ENCODE data around the gene COL21A1.

The COL21A1 gene

DNA sequence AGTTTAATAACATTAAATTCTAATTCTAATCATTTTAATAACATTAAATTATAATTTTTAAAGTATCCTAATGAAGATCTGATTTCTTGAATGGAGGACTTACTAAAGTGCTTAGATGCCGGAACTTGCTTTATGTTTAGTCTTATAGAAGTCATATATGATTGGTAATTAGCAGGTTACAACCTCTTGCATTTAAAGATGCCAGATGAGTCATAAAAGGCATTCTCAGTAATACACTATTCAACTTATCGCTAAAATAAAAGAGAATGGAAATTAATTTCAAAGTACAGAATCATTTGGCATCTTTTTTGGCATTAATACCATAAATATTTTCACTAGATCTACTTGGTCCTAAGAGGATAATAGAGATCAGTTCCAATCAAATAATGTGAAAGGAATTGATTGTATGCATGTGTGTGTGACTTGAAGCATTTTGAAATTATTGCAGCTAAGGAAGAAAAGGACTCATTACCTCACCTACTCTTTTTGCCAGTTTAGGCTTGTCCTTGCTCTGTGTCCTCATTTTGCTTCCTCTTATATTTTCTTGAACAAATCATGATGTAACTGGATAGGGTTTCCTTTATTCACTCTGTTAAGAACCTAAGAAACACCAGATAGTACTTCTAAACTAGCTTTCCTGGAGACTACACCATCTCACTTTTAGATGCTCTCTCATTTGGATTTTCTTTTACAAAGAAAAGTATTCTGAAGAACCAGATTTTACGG is 2.7 kb downstream of the COL21A1 start:
- DNase-seq: no peak

- no peak for DNase-seq
Measured at GRCh38 chr6:56244089-56244488, 3.3 kb downstream of the COL21A1 start.

DNA sequence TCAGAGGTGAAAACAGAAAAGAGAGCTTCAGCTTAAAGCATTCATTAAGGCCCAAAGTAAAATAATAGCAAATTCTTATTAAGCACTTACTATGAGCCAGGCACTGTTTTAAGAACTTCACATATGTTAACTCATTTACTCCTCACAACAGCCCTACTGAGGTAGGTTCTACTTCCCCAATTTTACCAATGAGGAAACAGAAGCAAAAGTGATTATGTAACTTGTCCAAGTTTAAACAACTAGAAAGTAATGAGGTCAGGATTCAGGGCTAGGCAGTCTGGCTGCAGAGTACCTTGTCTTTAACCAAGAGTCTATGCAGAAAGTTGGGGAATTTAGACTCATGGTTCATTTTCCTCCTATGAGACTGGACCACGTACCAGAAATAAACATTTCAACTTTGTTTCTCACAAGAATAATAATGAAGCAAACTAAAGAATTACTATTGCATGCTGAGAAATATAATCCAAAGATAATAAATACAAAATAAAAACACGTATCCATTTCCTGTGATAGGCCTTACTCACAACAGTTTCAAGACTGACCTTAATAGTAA is 3.8 kb downstream of the COL21A1 start:
- no peak for DNase-seq

- DNase-seq: no peak
Measured at GRCh38 chr6:56242346-56242745, 5.0 kb downstream of the COL21A1 start.

DNA sequence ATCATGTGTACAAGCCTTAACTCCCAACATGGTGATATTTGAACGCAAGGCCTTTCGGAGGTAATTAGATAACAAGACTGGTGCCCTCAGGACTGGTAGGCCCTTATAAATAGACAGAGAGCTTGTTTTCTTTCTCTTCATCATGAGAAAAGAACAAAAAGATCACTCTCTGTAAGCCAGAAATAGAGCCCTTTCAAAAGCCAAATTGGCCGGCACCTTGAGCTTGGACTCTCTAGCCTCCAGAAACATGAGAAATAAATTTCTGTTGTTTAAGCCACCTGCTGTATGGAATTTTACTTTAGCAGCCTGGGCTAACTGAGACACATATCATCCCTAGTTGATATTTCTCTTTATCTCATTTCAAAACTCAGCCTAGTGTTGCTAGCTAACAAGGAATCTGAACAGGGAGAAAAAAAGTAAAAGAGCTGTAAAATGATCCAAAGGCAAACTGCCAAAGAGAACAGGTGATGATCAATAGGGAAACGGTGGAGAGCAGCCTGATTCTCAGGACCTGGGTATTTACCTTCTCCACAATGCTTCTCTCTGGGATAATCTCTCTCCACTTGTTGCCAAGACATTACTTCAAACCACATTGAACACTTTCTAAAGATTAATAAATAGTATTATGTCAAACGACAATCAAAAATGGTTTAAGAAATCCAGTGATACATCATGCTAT is 6.1 kb downstream of the COL21A1 start:
- no peak for DNase-seq

DNA sequence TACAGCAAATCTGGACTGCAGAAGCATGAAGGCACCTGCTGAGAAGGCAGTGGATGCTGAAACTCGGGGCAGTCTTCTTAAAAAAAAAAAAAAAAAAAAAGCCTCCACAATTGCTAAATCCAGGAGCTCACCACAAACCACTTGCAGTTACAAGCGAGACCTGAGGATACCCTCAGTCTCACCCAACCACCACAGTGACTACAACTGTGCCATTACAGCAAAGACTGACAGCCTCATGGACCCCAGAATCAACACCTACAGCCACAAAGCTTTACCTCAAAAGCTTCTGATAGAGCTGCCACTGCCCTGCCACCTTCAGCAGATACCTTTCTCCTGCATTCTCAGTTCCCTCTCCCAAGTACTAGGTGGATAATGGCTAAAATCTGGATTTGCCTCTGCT is 9.0 kb downstream of the COL21A1 start:
- DNase-seq: no peak

DNA sequence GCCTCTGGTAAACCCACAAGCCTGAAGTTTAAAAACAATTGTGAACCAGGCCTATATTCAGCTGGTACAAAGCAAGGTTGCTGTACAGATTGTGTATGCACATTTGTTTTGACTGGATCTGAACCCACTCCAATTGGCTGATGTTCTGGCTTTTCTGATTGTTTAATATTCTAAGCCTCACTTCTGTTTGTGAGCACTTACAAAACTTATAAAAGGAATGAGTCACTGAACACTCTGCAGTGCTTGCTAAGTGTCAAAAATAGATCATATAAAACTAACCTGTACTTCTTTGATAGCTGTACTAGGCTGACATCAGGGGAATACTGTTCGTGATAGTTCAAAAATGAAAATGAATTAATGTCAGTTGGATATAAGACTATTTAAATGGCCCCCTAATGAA is 12.1 kb downstream of the COL21A1 start:
- DNase-seq: no peak

DNA sequence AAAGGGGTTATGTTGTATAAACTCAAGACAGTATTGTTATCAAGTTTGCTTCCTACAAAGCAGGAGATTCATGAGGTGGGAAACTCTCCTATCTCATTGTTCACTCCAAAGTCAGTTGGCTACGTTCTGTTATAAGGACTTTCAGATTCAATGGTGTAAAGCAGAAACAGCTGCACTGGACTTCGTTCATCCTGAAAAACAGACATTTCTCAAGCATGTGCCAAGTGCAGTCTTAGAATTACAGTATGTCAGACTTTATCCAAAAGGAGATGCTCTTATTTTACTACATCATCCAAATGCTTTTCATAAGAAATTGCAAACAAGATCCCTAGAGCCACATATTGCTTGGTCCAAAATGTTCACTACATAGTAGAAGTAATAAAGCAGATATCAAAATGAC is 14.9 kb downstream of the COL21A1 start:
- no peak for DNase-seq

GRCh38 chr6:56231827-56232226 is 15.6 kb downstream of the COL21A1 start:
- no peak for DNase-seq

- no peak for DNase-seq
Measured at GRCh38 chr6:56230976-56231566, 16.3 kb downstream of the COL21A1 start.

DNA sequence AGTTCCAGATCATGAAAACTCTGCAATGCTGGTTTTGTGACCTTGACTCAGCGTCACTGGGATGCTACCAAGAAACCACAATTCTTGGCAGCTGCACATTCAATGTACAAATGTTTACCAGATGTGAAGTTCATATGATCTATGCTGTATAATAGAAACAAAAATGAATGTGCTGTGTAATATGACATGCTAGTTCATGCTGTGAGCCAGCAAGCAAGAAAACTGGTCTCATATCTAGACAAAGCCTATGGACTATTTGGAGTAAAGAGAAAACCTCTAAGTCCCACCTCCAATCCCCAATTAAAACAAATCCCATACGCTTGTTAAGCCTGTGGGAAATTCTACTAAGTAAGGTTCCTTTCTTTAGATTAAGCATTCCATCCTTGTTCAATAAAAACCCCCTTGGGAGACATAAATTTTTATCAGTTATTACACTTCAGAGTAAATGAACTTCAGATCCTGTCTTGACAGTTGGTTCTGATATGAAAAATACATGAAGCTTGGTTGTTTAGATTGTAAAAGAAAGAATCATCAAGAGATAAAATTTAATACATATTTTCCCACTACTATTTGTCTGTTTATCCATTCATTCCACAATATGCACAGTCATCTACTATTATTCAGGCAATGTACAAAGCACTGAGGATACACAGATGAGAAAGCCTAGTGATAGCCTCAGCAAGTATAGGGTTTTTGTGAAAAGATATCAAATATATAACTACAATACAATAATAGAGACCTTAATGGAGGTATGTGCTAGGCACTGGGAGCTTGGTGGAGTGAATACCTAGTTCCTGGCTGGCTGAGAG is 20.1 kb downstream of the COL21A1 start:
- no peak for DNase-seq

DNA sequence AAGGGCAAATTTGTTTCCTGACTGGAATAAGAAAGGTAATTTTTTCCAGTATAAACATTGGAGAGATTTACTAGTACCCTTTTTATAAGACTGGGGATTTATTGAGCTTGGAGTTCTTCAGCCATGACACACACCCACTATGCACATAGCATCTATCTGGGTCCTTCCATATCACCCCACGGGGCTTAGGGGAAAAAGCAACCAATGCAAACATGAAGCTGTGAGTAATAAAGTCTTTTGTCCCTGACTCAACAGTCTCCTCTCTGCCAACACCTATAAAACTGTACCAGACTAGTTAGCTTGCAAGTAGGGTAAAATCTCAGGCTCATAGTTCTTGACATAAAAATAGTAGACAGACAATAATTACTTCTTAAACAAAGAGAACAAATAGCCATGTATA is 23.4 kb downstream of the COL21A1 start:
- DNase-seq: no peak

DNA sequence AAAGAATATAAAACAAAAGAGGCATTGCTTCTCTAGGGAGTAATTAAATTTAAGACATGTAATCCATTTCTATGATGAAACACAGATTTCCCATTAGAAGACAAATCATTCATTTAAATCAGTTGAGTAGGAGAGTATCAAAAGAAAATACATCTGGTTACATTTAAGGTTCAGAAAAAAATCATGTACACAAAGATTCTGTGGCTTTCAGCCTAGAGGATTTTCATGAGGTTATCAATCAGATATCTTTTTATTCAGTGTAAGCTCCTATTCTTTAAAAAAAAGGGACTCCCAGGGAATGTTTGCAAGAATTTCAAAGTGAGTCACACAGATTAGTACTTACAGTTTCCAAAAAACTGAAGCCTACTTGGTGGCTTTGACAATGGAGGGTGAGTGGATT is 24.9 kb downstream of the COL21A1 start:
- DNase-seq: no peak

GRCh38 chr6:56220078-56220477 is 27.3 kb downstream of the COL21A1 start:
- DNase-seq: no peak

GRCh38 chr6:56214703-56215101 is 32.7 kb downstream of the COL21A1 start:
- DNase-seq: no peak

- no peak for DNase-seq
Measured at GRCh38 chr6:56214041-56214702, 33.2 kb downstream of the COL21A1 start.

- no peak for DNase-seq
Measured at GRCh38 chr6:56211724-56212123, 35.7 kb downstream of the COL21A1 start.

- no peak for DNase-seq
Measured at GRCh38 chr6:56204134-56204533, 43.2 kb downstream of the COL21A1 start.

DNA sequence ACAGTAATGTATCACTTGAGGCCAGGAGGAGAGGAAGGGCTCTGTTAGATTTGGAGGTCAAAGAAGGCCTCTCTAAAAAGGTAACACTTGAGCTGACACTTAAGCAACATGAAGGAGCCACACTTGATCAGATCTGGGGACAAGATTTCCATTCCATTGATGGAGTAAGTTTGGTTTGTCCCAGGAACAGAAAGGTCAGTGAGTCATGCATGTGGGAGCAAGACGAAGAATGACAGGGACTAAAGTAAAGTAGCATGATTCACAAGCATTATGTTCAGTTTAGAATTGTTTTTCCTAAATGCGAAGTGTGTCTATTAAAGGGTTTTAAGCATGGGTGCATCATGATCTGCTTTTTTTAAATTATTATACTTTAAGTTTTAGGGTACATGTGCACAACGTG is 47.4 kb downstream of the COL21A1 start:
- DNase-seq: no peak

DNA sequence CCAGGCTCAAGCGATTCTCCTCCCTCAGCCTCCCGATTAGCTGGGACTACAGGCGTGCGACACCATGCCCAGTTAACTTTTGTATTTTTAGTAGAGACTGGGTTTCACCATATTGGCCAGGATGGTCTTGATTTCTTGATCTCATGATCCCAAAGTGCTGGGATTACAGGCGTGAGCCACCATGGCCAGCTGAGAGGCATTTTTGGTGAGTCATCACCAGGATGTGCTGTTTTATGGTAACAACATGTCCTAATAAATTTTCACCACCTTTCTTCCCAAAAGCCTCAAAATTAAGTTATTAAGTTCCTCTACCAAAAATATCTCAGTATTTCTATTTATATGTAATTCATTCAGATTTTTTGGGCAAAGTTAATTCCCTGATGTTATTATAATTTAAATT is 53.5 kb downstream of the COL21A1 start:
- no peak for DNase-seq

- no peak for DNase-seq
Measured at GRCh38 chr6:56188429-56188828, 59.0 kb downstream of the COL21A1 start.

DNA sequence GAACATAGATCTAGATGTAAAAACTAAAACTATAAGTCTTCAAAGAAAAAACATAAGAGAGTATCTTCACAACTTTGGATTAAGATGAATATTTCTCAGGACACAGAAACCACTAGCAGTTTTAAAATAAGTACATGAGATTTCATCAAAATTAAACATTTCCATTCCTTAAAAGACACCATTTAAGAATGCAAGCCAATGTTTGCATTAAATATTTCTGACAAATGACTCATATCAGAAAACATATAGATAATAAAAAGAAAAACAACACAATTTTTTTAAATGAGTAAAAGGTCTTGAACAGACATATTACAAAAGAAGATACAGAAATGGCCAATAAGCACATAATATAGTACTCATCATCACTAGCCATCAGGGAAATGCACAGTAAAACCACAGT is 59.7 kb downstream of the COL21A1 start:
- no peak for DNase-seq

GRCh38 chr6:56176741-56177140 is 70.6 kb downstream of the COL21A1 start:
- DNase-seq: no peak
